ENCODE results near the gene DAZAP1. TPM values are rescaled to one million over a fixed set of nuclear protein-coding genes. Genes with fewer than 3 reads are reported as not detected.

DAZAP1 gene
- total RNA-seq, 3 donors from 2014 or later = 35.8 to 50.9 (median 48.8) TPM

DNA sequence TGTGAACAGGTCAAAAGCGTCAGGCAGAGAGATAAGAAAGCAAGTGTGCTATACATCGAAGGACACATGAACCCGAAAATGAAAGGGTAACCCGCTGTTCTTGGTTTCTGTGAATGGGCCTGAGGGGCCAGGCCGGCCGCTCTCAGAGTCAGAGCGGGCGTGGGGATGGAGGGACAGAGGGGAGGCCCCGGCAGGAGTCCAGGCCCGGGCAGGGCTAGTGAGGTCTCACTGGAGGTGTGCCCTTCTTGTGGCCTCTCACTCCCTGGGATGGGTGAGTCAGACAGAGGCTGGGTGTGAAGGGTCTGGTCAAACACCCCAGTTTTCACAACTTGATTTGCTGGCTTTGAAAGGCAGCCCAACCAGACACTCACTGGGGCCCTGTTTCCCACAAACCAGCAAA, 41.1 kb upstream of the DAZAP1 start:
- no peak for DNase-seq (ENCODE audit: low spot score in 2 of 2)
- TF ChIP-seq POLR2AphosphoS5 (IDR thresholded peaks at IDR 0.05) = no peak
- no peak for TF ChIP-seq POLR2A (IDR thresholded peaks at IDR 0.05)
- TF ChIP-seq, protein P1, sequence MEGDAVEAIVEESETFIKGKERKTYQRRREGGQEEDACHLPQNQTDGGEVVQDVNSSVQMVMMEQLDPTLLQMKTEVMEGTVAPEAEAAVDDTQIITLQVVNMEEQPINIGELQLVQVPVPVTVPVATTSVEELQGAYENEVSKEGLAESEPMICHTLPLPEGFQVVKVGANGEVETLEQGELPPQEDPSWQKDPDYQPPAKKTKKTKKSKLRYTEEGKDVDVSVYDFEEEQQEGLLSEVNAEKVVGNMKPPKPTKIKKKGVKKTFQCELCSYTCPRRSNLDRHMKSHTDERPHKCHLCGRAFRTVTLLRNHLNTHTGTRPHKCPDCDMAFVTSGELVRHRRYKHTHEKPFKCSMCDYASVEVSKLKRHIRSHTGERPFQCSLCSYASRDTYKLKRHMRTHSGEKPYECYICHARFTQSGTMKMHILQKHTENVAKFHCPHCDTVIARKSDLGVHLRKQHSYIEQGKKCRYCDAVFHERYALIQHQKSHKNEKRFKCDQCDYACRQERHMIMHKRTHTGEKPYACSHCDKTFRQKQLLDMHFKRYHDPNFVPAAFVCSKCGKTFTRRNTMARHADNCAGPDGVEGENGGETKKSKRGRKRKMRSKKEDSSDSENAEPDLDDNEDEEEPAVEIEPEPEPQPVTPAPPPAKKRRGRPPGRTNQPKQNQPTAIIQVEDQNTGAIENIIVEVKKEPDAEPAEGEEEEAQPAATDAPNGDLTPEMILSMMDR (IDR thresholded peaks at IDR 0.05) = no peak
- Histone ChIP-seq H3K36me3 (peaks cover 18% of the 10 kb centered on the region), H3K9me3 (no peaks in the 10 kb centered on the region), H3K27me3 (no peaks in the 10 kb centered on the region), H3K27ac (no peak overlapping the region), H3K4me1 (peaks cover 8 to 10% of the 10 kb centered on the region in 2 donors), H3K4me3 (no peak overlapping the region)
- intact Hi-C loops (cut with DNase I; ENCODE audit: low total_unique reads) = no loop called here

DNA sequence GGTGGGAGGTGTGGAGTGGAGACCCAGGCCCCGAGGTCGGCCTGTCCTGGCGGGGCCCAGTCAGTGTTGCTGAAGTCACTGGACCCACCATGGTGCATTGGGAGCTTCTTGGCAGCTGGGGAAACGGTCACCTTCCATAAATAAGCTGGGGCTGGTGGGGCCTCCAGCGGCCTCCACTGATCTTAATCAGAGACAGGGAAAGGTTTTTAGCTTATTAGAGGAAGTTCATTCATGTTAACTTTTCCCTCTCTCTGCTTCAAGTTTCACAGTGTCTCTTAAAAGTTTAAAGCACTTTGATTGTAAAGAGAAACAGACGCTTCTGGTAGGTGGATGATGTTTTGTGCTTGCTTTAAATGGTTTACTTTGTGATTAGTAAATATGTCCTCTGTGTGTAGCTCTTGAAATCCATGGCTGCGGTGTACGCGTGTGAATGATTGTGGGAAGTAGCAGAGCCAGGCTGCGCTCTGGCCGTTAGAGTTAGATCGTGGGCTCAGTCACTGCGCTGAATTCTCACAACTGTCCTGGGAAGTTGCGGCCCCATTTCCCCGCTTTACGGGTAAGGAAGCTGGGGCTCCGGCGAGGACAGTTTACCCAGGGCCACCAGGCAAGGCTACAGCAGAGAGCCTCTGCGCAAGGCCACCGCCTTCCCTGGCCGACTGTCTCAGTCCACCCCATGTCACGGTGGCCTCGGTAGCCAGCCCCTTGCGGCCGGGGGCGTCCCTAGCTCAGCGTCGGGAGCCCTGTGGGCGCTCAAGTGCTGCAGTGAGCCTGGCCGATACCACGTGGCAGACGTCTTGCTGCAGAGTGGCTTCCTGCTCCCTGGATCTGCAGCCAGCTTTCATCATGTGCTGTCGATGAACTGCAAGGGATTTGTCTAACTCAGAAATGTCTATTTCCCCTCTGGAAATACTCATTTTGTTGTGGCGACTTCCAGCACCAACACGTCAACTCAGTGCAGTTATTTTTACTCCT, 40.2 kb upstream of the DAZAP1 start:
- intact Hi-C loops (cut with DNase I; ENCODE audit: low total_unique reads) = no loop called here
- no peak overlapping the region for H3K27ac ChIP-seq
- DNase-seq (ENCODE audit: low spot score in 2 of 2) = no peak

DNA sequence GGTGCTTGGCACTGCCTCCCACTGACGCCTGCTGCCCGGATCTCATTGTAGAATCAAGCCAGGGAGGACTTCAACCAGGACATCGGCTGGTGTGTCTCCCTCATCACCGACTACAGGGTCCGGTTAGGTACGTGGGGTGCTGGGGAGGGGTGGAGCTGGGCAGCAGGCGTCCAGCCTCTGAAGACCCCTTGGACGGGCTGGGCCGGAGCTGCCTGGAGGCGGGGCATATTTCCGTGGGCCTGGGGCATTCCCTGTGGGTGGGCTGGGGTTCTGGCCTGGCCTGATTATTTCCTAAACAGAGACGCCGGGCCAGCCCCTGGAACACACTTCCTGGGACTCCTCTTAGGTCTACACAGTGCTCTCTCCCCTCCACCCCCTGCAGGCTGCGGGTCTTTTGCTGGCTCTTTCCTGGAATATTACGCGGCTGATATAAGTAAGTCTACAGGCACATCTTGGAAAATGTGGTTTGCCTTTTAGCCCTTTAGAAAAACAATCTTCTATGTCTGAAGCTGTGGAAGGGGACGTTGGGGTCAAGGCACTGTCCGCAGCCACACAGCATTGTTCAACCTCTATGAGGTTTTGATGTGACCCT, 38.1 kb upstream of the DAZAP1 start:
- intact Hi-C loops (cut with DNase I; ENCODE audit: low total_unique reads) = no loop called here
- TF ChIP-seq POLR2A (IDR thresholded peaks at IDR 0.05) (no peak), POLR2AphosphoS5 (IDR thresholded peaks at IDR 0.05) (no peak)
- TF ChIP-seq, protein P1 (IDR thresholded peaks at IDR 0.05) = no peak
- H3K4me3 ChIP-seq = no peak overlapping the region
- peaks cover 18% of the 10 kb centered on the region for H3K36me3 ChIP-seq
- H3K27me3 ChIP-seq = no peaks in the 10 kb centered on the region
- no peaks in the 10 kb centered on the region for H3K9me3 ChIP-seq
- no peak overlapping the region for H3K27ac ChIP-seq
- H3K4me1 ChIP-seq = no peaks in the 10 kb centered on the region
- DNase-seq (ENCODE audit: low spot score in 2 of 2) = no peak

More for the DNA sequence above, 40.2 kb upstream of the DAZAP1 start:
- Histone ChIP-seq H3K4me1 (peaks cover under 1 to 2% of the 10 kb centered on the region in 2 donors), H3K36me3 (peaks cover 18% of the 10 kb centered on the region), H3K4me3 (no peak overlapping the region), H3K9me3 (no peaks in the 10 kb centered on the region), H3K27me3 (no peaks in the 10 kb centered on the region)
- no peak for TF ChIP-seq POLR2AphosphoS5 (IDR thresholded peaks at IDR 0.05)
- TF ChIP-seq, protein P1 (IDR thresholded peaks at IDR 0.05) = no peak
- no peak for TF ChIP-seq POLR2A (IDR thresholded peaks at IDR 0.05)

DNA sequence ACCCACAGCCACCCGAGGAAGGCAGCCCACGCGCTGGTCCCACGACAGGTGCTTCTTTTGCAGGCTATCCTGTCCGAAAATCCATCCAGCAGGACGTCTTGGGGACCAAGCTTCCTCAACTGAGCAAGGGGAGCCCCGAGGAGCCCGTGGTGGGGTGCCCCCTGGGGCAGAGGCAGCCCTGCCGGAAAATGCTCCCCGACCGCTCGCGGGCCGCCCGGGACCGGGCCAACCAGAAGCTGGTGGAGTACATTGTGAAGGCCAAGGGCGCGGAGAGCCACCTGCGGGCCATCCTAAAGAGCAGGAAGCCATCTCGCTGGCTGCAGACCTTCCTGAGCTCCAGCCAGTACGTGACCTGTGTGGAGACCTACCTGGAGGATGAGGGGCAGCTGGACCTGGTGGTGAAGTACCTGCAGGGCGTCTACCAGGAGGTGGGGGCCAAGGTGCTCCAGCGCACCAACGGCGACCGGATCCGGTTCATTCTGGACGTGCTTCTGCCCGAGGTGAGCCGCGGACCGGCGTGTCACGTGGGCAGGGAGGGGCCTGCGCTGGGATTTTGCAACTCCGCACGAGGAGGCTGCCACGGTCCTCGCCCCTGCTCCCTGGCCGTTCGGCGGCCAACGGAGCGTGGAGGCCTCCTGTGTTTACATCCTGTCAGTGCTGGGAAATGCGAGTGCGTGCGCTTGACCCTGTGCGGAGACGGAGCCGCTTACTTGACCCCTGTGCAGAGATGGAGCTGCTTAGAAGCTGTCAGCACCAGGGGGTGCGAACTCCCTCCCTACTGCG, 36.6 kb upstream of the DAZAP1 start:
- H3K9me3 ChIP-seq = no peaks in the 10 kb centered on the region
- TF ChIP-seq, protein P1 (IDR thresholded peaks at IDR 0.05) = no peak
- TF ChIP-seq POLR2AphosphoS5 (IDR thresholded peaks at IDR 0.05) = no peak
- no peak for TF ChIP-seq POLR2A (IDR thresholded peaks at IDR 0.05)
- peaks cover 18% of the 10 kb centered on the region for H3K36me3 ChIP-seq
- DNase-seq (ENCODE audit: low spot score in 2 of 2) = no peak
- intact Hi-C loops (cut with DNase I; ENCODE audit: low total_unique reads) = no loop called here
- H3K27me3 ChIP-seq = no peaks in the 10 kb centered on the region
- H3K27ac ChIP-seq = no peak overlapping the region
- no peak overlapping the region for H3K4me3 ChIP-seq
- H3K4me1 ChIP-seq = no peaks in the 10 kb centered on the region

All from breast epithelium (tissue), 4 donors.